NCI-H128 (cell line): Measurements from ENCODE around the gene PPT2.
"Not testable (repeated sequence)": the region's sequence is repeated elsewhere in the genome, so short reads cannot be mapped to it uniquely, and the experiment has no call there.

Experiments
- DNase-seq: peaks from one replicate; lab custom pipeline; 2025; ENCODE audit not compliant: unreplicated experiment; lab: John Stamatoyannopoulos, UW

Gene PPT2

DNA sequence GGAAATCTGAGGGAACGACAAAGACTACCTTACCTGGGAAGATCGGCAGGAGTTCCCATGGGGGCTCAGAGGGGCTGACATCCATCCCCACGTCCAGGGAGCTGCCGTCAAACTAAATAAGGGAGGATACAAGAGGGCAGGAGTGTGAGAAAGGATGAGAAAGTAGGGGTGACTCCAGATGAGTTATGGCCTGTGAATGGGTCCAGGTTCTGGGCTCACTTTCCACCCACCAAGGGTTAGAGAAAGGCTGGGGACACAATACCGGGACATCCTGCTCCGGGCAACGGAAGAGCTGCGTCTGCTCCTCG is 26.6 kb upstream of the PPT2 start:
- DNase-seq, result no peak

DNA sequence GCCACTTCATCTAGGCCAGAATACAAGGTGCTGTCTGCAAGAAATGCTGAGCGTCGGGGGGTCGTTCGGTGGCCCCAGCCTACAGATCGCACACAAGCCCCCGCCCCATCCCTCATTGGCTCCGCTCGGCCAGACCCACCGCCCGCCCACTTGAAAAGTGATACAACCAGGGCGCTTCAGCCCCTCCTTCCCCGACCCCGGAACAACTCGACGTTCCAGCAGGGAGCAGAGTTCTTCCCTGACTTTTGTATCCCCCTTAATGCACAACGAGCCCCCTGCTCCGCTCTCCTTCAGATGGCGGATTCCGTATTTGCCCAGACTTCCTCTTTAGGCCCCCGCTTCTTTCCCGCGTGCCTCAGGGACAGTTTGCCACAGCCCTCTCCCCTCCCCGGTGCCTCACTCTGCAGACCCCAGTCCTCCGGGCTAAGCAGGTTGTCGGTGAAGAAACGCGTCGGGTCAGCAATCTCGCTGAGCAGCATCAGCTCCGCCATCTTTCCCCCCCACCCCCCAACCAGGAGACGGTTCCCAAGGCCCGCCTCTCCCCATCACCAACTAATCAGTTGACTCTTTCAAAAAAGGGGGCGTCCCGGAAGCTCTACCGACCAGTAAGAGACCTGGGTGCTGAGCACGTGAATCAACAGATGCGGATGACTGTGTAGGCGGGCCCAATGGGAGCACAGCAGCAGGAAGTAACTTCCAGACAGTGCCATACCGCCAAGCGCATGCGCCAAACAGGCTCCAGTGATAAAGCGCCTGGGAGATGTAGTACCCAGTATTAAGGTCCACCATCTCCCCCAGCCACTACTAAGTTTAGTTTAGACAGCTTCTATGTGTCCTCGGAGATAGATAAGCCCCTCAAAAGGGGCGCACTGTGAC is 26.0 kb upstream of the PPT2 start, which contains the start of gene ATF6B:
TSS of gene ATF6B (minus strand) at position 530 of the 876 bp plus-strand sequence. CDS start at position 491, 39 bp downstream.
- DNase-seq, result peak; percentile 94

DNA sequence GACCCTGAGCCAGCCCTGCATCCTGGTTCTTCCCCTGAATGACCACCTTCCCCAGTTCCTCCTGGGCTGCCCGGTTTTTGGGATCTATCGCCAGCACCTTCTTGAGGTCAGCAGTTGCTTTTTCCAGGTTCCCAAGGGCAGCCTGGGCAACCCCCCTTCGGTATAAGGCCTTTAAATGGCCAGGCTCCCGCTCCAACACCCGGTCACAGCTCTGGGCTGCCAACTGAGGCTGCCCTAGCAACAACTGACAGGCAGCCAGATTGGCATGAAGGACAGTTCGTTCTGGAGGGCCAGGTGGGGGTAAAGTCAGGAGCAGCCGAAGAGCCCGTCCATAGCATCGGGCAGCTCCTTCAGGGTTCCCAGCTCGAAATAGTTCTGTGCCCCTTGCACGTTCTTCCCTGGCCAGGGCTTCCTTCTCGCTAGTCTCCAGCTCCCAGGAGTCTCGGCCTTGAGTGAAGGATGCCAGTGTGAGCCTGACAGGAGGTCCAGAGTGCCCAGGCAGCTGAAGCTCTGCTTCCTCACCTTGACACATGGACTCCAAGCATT is 25.1 kb upstream of the PPT2 start:
- no peak for DNase-seq

GRCh38 chr6:32129297-32130088 is 24.4 kb upstream of the PPT2 start:
- DNase-seq, result peak; percentile 64

DNA sequence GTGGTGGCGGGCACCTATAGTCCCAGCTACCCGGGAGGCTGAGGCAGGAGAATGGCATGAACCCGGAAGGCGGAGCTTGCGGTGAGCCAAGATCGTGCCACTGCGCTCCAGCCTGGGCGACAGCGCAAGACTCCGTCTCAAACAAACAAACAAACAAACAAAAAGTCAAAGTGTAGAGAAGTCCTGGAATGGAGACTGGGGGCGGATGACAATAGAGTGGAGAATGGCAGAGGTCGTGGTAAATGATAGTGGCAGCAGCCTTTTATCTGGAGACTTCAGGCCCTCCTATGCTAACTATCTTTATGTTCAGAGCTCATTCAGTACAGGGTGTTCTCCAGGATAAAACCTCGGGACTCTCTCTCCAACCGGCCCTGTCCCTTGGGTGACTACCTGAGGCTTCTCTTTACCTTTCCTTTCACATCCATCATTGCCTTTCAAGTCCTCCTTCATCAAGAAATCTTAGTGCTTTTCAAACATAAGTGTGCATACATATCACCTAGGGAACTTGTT is 22.4 kb upstream of the PPT2 start:
- DNase-seq, result no peak

DNA sequence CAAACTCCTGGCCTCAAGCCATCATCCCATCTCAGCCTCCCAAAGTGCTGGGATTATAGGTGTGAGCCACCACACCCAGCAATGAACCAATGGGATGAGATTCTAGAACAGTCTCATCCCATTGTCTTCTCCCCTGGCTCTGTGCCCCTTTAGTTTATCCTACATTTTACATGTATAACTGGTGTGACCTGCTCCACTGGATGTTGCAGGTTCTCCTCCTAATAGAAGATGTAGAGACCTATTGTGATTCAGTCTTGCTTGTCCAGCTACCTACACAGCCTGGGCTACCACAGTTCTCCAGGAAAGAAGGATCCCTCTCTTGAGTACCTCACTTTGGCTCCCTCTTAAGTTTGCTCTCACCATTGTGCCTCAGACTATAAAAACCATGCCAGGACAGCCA is 21.8 kb upstream of the PPT2 start:
- no peak for DNase-seq

DNA sequence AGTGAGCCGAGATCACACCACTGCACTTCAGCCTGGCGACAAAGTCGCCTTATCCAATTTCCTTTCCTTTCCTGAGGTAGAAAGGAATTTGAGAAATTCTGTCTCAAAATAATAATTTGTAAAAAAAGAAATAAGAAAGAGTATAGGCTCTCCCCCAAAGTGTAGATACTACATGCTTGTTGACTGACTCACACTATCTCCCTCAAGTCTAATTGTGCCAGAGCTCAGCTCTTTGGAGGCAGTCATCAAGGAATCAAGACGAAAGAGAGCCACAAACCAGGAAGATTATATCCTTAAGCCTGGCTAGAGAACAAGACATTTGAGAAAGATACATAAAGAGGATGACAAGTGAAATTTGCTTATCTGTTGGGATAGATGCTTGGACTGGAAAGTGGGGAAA is 20.2 kb upstream of the PPT2 start:
- no peak for DNase-seq

DNA sequence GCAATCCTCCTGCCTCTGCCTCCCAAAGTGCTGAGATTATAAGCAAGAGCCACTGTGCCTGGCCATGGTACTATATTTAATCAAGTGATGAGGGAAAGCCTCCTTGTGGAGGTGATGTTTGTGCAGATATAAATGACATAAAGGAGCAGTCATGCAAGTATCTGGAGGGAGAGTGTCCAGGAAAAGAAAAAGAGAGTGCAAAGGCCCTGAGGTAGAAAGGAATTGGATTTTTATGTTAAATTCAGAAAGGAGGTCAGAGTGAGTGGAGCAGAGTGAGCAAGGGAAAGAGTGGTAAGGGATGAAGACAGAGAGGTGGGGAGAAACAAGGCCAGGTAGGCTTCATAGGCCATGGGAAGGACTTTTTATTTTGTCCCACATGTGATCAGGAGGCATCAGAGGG is 16.5 kb upstream of the PPT2 start:
- no peak for DNase-seq

DNA sequence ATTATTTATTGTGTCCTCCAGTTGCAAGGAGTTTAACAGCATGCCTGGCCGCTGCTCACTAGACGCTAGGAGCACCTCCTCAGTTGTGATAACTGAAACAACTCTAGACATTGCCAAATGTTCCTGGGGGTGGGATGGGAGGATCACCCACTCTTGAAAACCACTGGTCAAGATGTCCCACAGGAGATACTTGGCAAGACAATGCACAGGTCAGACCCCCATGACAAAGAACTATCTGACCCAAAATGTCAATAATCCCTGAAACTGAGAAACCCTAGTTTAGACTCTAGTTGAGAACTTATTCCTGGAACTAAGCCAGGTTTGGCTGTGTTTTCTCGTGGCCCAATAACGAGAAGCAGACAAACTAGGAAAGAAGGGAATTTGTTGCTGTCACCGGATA is 14.4 kb upstream of the PPT2 start:
- DNase-seq, result no peak

GRCh38 chr6:32140420-32141046 is 13.4 kb upstream of the PPT2 start:
- DNase-seq, result no peak

DNA sequence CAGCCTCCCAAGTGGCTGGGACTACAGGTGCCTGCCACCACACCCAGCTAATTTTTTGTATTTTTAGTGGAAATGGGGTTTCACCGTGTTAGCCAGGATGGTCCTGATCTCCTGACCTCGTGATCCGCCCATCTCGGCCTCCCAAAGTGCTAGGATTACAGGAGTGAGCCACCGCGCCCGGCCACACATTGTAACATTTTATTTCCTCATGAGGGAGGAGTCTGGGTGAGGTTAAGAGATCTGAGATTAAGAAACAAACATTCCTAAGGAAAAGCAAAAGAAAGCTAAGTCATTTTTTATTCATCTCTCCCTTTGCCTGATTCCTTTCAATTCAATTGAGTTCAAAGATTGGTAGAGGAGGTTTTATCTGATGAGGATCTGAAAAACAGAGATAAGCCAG is 9.7 kb upstream of the PPT2 start:
- DNase-seq, result not testable (repeated sequence)

DNA sequence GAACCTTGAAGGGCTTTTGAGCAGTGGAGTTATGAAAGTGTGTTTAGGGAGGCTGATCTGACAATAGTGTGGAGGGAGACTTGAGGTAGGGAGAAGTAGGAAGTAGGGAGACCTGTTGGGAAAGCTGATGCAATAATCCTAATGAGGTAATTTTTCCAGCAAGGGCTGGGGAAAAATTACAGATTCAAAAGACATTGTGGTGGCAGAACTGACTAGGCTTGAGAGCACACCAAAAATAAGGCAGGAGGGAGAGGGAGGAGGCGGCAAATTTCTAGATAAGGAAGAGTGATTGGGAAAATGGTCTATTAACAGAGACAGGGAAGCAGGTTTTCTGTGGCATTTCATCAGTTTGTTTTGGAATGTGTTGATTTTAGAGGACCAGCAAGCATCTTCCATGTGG is 7.7 kb upstream of the PPT2 start:
- no peak for DNase-seq

DNA sequence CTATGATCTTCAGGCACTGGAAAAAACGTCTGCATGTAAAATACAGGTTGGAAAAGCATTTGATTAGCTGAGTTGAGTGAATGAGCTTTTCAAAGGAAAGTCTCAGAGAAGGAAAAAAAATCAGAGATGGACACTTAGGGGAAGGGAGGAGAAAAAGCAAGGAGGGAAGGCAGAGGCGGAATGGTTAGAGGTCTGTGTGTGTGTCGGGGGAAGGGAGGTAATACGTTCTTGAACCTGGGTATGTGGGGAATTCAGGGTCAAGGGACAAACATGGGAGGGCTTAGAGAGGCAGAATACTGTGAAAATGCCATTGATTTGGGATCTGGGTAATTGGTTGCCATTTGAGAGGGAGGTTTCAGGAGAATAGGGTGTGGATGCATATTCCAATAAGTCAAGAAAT is 7.3 kb upstream of the PPT2 start:
- DNase-seq, result no peak

DNA sequence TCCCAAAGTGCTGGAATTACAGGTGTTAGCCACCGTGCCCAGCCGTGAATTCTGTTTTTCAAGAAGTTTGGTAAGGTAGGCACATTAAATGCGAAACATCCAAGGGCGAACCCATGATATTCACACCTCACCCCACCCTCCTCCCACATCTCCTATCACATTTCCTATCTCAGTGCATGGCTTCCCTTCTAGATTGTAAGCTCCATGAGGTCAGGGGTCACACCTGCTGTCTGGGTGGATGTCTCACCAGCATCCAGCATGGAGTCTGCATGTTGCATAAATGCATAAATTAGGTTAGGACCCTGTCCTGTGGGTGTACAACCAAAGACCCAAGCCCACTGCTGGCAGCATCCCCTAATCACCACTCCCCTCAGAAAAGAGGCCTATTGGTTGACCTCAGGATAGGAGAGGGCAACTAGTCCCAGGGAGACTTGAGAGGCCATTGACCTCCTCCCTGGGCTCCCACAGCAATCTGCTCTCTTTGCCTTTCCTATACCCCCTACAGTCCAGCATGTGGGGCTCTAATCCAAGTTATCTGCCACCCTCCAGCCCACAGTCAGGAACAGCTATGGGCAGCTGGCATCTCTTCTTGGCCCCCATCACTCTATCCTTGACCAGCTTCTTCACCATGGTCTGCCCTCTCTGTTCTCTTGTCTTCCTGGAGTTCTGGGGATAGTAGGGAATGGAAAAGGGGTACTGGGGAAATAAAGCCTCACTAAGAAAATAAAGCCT is 6.4 kb upstream of the PPT2 start:
- DNase-seq, result no peak

GRCh38 chr6:32148289-32149091 is 5.5 kb upstream of the PPT2 start:
- no peak for DNase-seq

GRCh38 chr6:32149092-32149755 is 4.7 kb upstream of the PPT2 start:
- no peak for DNase-seq

DNA sequence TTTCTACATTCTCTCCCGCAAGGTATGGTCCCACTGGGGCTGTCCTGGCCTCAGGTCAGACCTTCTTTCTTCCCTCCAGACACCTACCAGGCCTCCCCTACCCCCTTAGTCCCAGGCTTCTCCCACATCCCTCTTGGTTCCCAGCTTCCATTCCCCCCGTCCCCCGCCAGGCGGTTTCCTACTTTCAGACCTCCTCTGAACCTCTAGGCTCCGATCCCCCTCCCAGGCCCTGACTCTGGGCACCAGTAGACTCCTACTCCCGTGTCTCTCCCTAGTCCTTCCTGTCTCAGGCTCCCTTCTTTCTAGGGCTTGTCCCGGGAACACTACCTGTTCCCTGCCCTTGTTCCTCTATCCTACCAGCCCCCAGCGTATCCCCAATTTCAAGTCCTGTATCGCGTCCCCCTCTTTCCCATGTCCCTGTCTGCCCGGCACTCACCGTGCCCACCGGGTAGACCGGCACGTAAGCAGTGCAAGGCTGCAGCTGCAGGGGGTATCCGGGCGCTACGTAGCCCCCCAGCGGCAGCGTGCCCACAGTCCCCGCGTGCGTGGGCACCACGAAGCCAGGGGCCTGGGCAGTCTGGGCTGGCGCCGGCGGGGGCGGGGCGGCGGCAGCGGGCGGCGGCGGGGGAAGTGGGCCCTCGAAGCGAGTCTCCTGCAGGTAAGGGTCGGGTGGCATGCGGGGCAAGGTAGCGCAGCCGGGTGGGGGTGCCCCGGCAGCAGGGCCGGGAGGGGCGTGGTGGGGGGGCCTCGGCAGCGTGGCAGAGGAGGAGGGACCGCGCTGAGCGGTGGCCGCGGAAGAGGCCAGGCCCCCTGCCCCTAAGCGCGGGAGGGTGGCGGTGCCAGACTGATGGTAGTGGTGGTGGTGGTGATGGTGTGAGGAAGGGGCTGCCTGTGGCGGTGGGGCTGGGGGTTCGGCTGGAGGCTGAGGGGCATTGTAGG is 3.7 kb upstream of the PPT2 start:
- DNase-seq, result no peak

- no peak for DNase-seq
Observed at GRCh38 chr6:32151181-32151862, 2.6 kb upstream of the PPT2 start.
